GM13977 (cell line): Measurements from ENCODE around the gene NTRK2.

Experiments
- DNase-seq: peaks from one replicate; pipeline ENCODE4 v3.0.0; 2012; ENCODE audit warnings: low spot score
- in situ Hi-C: fragments of 300-500 bp; cut with MboI; formaldehyde crosslinking; loops from one replicate; pipeline ENCODE4 v1.12.0; 2022; ENCODE audit warnings: low sequenced_read_pairs, low pct_unique_long_range_greater_than_20kb, mixed read lengths, inconsistent platforms; ENCODE audit not compliant: unreplicated experiment
- TF ChIP-seq, protein P1 (sequence below): IDR thresholded peaks from 2 replicates; pipeline ENCODE4 v1.5.1; 2012; ENCODE audit warnings: mild to moderate bottlenecking, control low read depth; ENCODE audit not compliant: insufficient read depth; ENCODE audit errors: extremely low read depth, missing control alignments

NTRK2 gene

GRCh38 chr9:84900421-84900820 is 230.9 kb downstream of the NTRK2 start:
- TF ChIP-seq, protein P1, sequence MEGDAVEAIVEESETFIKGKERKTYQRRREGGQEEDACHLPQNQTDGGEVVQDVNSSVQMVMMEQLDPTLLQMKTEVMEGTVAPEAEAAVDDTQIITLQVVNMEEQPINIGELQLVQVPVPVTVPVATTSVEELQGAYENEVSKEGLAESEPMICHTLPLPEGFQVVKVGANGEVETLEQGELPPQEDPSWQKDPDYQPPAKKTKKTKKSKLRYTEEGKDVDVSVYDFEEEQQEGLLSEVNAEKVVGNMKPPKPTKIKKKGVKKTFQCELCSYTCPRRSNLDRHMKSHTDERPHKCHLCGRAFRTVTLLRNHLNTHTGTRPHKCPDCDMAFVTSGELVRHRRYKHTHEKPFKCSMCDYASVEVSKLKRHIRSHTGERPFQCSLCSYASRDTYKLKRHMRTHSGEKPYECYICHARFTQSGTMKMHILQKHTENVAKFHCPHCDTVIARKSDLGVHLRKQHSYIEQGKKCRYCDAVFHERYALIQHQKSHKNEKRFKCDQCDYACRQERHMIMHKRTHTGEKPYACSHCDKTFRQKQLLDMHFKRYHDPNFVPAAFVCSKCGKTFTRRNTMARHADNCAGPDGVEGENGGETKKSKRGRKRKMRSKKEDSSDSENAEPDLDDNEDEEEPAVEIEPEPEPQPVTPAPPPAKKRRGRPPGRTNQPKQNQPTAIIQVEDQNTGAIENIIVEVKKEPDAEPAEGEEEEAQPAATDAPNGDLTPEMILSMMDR: no peak
- no peak for DNase-seq
- in situ Hi-C loops: no loop called here

- in situ Hi-C loops: no loop called here
- TF ChIP-seq, protein P1: no peak
- no peak for DNase-seq
These were observed 234.4 kb downstream of the NTRK2 start for GRCh38 chr9:84903963-84904362.

- DNase-seq: no peak
- in situ Hi-C loops: no loop called here
- TF ChIP-seq, protein P1: no peak
These were observed 247.2 kb downstream of the NTRK2 start for GRCh38 chr9:84916769-84917168.

GRCh38 chr9:84917366-84918070 is 248.0 kb downstream of the NTRK2 start:
- TF ChIP-seq, protein P1: no peak
- DNase-seq: no peak
- in situ Hi-C loops: no loop called here

GRCh38 chr9:84919440-84919839 is 249.9 kb downstream of the NTRK2 start:
- TF ChIP-seq, protein P1: no peak
- DNase-seq: no peak
- in situ Hi-C loops: no loop called here

- in situ Hi-C loops: no loop called here
- TF ChIP-seq, protein P1: no peak
- DNase-seq: no peak
These were observed 251.6 kb downstream of the NTRK2 start for GRCh38 chr9:84921175-84921574.
